ENCODE measurements around the gene DYNC2H1. TPM values are rescaled to one million over a fixed set of nuclear protein-coding genes. Genes with fewer than 3 reads are reported as not detected.

Gene DYNC2H1
- total RNA-seq, 1 experiment from 2014 or later, result 12.4 TPM

DNA sequence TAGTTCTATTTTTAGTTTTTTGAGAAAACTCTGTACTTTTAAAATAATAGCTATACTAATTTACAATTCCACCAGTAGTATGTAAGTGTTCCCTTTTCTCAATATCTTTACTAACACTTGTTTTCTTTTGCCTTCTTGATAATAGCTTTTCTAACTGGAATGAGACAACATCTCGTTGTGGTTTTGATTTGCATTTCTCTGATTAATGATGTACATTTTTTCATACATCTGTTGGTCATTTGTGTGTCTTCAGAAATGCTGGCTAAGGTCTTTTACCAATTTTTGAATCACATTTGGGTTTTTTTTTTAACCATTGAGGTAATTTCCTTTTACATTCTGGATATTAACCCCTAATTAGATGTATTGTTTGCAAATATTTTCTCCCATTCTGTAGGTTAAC, 258.9 kb downstream of the DYNC2H1 start:
- no peak overlapping the region for H3K4me3 ChIP-seq (ENCODE audit: low read depth in 2 of 2, low read length in 2 of 2)
- TF ChIP-seq POLR2AphosphoS5 (IDR thresholded peaks at IDR 0.05; ENCODE audit: low read depth, low read length) (no peak), SIN3A (IDR thresholded peaks at IDR 0.05; ENCODE audit: borderline replicate concordance, insufficient read depth, low read depth, low read length) (no peak)
- TF ChIP-seq, protein P1, sequence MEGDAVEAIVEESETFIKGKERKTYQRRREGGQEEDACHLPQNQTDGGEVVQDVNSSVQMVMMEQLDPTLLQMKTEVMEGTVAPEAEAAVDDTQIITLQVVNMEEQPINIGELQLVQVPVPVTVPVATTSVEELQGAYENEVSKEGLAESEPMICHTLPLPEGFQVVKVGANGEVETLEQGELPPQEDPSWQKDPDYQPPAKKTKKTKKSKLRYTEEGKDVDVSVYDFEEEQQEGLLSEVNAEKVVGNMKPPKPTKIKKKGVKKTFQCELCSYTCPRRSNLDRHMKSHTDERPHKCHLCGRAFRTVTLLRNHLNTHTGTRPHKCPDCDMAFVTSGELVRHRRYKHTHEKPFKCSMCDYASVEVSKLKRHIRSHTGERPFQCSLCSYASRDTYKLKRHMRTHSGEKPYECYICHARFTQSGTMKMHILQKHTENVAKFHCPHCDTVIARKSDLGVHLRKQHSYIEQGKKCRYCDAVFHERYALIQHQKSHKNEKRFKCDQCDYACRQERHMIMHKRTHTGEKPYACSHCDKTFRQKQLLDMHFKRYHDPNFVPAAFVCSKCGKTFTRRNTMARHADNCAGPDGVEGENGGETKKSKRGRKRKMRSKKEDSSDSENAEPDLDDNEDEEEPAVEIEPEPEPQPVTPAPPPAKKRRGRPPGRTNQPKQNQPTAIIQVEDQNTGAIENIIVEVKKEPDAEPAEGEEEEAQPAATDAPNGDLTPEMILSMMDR (IDR thresholded peaks at IDR 0.05), result no peak
- DNase-seq (ENCODE audit: low read depth, low spot score) (no peak), ATAC-seq (no peak)
- intact Hi-C loops (cut with micrococcal nuclease; ENCODE audit: unreplicated experiment), result no loop called here
- ChIA-PET POLR2A (no interaction called here), CTCF (no interaction called here)
- in situ Hi-C loops (cut with HindIII; ENCODE audit: low pct_unique_long_range_greater_than_20kb, low sequenced_read_pairs), result no loop called here
- H3K27ac ChIP-seq (ENCODE audit: low read length), result no peak overlapping the region
- H3K27me3 ChIP-seq (ENCODE audit: control insufficient read depth, insufficient read depth, low read length), result no peaks in the 10 kb centered on the region
- BruUV-seq (replicated peaks), result no TSS peak
- no peaks in the 10 kb centered on the region for H3K36me3 ChIP-seq (ENCODE audit: control insufficient read depth, insufficient read depth, low read length)
- H3K4me1 ChIP-seq (ENCODE audit: control insufficient read depth, insufficient read depth, low read length), result no peaks in the 10 kb centered on the region
- H3K9me3 ChIP-seq (ENCODE audit: control insufficient read depth, insufficient read depth, low read depth, low read length), result no peaks in the 10 kb centered on the region

DNA sequence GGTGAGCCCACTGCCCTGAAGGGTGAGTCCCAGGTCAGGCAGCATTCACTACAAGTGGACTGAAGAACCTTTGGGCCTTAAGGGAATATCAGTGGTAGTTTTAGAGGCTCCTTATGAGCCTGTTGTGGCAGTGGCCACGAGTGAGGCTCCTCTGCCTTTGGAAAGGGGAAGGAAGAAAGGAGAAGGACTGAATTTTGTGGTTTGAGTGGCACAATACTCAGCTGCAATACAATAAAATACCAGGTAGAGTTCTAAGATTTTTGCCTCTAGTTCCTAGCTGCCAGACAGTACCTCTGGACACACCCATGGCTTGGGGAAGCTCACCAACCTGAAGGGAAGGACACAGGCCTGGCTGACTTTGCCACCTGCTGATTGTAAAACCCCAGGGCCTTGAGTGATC, 260.9 kb downstream of the DYNC2H1 start:
- intact Hi-C loops (cut with micrococcal nuclease; ENCODE audit: unreplicated experiment) (no loop called here), in situ Hi-C loops (cut with HindIII; ENCODE audit: low pct_unique_long_range_greater_than_20kb, low sequenced_read_pairs) (no loop called here)
- ATAC-seq (no peak), DNase-seq (ENCODE audit: low read depth, low spot score) (no peak)
- no peaks in the 10 kb centered on the region for H3K4me1 ChIP-seq (ENCODE audit: control insufficient read depth, insufficient read depth, low read length)
- BruUV-seq (replicated peaks), result no TSS peak
- CTCF ChIA-PET, result no interaction called here
- no peak overlapping the region for H3K27ac ChIP-seq (ENCODE audit: low read length)
- H3K36me3 ChIP-seq (ENCODE audit: control insufficient read depth, insufficient read depth, low read length), result no peaks in the 10 kb centered on the region
- no peaks in the 10 kb centered on the region for H3K27me3 ChIP-seq (ENCODE audit: control insufficient read depth, insufficient read depth, low read length)
- H3K4me3 ChIP-seq (ENCODE audit: low read depth in 2 of 2, low read length in 2 of 2), result no peak overlapping the region
- TF ChIP-seq, protein P1 (IDR thresholded peaks at IDR 0.05), result no peak
- TF ChIP-seq SIN3A (IDR thresholded peaks at IDR 0.05; ENCODE audit: borderline replicate concordance, insufficient read depth, low read depth, low read length), result no peak
- TF ChIP-seq, protein P2, sequence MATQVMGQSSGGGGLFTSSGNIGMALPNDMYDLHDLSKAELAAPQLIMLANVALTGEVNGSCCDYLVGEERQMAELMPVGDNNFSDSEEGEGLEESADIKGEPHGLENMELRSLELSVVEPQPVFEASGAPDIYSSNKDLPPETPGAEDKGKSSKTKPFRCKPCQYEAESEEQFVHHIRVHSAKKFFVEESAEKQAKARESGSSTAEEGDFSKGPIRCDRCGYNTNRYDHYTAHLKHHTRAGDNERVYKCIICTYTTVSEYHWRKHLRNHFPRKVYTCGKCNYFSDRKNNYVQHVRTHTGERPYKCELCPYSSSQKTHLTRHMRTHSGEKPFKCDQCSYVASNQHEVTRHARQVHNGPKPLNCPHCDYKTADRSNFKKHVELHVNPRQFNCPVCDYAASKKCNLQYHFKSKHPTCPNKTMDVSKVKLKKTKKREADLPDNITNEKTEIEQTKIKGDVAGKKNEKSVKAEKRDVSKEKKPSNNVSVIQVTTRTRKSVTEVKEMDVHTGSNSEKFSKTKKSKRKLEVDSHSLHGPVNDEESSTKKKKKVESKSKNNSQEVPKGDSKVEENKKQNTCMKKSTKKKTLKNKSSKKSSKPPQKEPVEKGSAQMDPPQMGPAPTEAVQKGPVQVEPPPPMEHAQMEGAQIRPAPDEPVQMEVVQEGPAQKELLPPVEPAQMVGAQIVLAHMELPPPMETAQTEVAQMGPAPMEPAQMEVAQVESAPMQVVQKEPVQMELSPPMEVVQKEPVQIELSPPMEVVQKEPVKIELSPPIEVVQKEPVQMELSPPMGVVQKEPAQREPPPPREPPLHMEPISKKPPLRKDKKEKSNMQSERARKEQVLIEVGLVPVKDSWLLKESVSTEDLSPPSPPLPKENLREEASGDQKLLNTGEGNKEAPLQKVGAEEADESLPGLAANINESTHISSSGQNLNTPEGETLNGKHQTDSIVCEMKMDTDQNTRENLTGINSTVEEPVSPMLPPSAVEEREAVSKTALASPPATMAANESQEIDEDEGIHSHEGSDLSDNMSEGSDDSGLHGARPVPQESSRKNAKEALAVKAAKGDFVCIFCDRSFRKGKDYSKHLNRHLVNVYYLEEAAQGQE (IDR thresholded peaks at IDR 0.05; ENCODE audit: insufficient read depth in 1 of 2, low read depth in 2 of 2, low read length in 1 of 2), result no peak
- TF ChIP-seq POLR2AphosphoS5 (IDR thresholded peaks at IDR 0.05; ENCODE audit: low read depth, low read length), result no peak
- no peak for TF ChIP-seq TCF7L2 (IDR thresholded peaks at IDR 0.05; ENCODE audit: low read depth, low read length)
- POLR2A ChIA-PET, result no interaction called here
- H3K9me3 ChIP-seq (ENCODE audit: control insufficient read depth, insufficient read depth, low read depth, low read length), result no peaks in the 10 kb centered on the region; the same call in 1 of the 2 replicates

All from Panc1 (cell line).